Erythroblast (primary cell): ENCODE measurements around the gene OR7G2.
"Not testable (repeated sequence)": the region's sequence is repeated elsewhere in the genome, so short reads cannot be mapped to it uniquely, and the experiment has no call there.

Experiments
- DNase-seq, 2 experiments: peaks; one replicate each; lab custom pipeline; 2025; lab: John Stamatoyannopoulos, UW
- GATA1 ChIP-seq: IDR thresholded peaks from 2 replicates; pipeline ENCODE4 v1.6.1; 2011; ENCODE audit warnings: low read depth, mild to moderate bottlenecking, control low read depth, low read length, moderate library complexity
- POLR2A ChIP-seq: IDR thresholded peaks from 2 replicates; pipeline ENCODE4 v1.6.1; 2011; ENCODE audit warnings: mild to moderate bottlenecking, low read length

OR7G2 gene

DNA sequence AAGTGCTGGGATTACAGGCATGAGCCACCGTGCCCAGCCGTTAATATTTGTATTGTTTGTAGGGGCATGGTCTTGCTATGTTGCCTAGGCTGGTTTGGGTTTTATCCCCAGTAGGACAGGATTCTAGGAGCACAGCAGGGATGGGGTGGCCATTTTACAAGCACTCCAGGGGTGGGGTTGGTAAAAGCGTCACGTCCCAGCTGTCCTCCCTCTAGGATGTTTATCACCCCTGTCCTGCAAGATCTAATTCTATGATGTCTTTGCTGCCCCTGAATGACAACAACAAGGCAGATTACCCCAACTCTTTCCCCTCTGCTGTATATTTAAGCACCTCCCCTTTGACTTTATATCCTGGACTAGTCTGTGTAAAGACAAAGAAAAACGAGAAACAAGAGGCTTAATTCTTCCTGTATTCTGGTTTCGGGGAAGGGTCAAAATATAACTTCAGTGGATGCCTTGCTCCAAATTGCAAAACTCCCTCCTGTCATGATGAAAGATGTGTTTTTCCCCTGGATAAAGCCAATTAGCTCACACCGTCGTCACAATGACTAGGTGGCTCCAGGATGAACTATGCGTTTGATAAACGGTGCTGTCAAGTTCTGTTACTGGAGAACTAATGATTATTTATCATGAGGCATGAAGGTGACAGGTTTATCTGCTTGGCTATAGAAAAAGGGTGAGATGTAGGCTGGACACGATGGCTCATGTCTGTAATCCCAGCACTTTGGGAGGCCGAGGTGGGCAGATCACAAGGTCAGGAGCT lies 48.2 kb downstream of the OR7G2 start:
- TF ChIP-seq POLR2A (no peak), GATA1 (no peak)

DNA sequence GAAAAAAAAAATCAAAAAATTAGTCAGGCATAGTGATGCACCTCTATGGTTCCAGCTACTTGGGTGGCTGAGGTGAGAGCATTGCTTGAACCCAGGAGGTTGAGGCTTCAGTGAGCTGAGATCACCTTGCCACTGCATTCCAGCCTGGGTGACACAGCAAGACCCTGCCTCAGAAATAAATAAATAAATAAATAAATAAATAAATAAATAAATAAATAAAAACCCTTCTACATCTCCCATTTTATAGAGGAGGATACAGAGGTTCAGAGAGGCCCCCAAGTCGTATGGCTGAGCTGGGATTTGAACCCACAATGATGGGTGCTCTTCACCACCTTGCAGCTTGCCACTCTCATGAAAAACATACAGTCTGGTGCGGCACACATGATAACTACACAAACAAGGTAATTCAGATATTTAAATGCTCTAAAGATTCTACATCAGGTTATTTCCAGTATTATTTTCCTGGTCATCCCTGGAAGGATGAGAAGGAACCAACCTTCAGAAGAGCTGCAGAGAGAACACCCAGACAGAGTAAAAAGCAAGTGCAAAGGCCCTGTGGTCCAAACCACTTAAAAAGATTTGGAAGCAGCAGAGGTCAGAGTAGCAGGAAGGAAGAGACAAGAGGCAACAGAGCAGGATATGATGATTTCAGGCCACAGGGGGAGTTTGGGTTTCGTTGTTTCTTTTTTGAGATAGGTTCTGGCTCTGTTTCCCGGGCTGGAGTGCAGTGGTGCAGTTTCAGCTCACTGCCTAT lies 49.6 kb downstream of the OR7G2 start:
- no peak for DNase-seq
- no peak for TF ChIP-seq GATA1
- TF ChIP-seq POLR2A = no peak

More for the DNA sequence above, 48.2 kb downstream of the OR7G2 start:
- no peak for DNase-seq

DNA sequence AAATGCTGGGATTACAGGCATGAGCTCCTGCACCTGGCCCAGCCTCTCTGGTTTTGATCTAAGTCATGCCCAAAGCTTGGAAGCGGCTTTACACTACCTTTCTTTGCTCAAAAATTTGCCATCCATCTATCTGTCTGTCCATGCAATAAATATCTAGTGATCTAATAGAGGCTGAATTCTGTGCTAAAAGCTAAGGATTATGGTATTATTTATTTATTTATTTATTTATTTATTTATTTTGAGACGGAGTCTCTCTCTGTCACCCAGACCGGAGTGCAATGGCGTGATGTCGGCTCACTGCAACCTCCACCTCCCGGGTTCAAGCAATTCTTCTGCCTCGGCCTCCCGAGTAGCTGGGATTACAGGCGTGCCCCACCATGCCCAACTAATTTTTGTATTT lies 51.1 kb downstream of the OR7G2 start:
- DNase-seq = not testable (repeated sequence)

- TF ChIP-seq GATA1 = no peak
- no peak for TF ChIP-seq POLR2A
- DNase-seq = no peak
Observed at GRCh38 chr19:9054765-9055164, 52.5 kb downstream of the OR7G2 start.

- no peak for DNase-seq
- TF ChIP-seq POLR2A (no peak), GATA1 (no peak)
Observed at GRCh38 chr19:9054207-9054606, 53.1 kb downstream of the OR7G2 start.

DNA sequence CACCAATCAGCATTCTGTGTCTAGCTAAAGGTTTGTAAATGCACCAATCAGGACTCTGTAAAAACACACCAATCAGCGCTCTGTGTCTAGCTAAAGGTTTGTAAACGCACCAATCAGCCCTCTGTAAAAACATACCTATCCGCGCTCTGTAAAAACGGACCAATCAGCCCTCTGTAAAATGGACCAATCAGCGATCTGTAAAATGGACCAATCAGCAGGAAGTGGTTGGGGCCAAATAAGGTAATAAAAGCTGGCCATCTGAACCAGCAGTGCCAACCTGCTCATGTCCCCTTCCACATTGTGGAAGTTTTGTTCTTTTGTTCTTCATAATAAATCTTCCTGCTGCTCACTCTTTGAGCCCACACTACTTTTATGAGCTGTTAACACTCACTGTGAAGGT lies 53.6 kb downstream of the OR7G2 start:
- DNase-seq = not testable (repeated sequence)

GRCh38 chr19:9052894-9053293 lies 54.4 kb downstream of the OR7G2 start:
- no peak for DNase-seq
- no peak for TF ChIP-seq GATA1
- no peak for TF ChIP-seq POLR2A
